DMS 273 (cell line): Measurements from ENCODE around the gene ACACA.

Experiments
- DNase-seq: peaks from one replicate; lab custom pipeline; 2025; ENCODE audit not compliant: unreplicated experiment; lab: John Stamatoyannopoulos, UW

ACACA gene

GRCh38 chr17:37109731-37110710, 296.6 kb downstream of the ACACA start:
- no peak for DNase-seq

GRCh38 chr17:37109106-37109505, 297.5 kb downstream of the ACACA start:
- DNase-seq, result no peak

- DNase-seq, result peak; percentile 39
These were observed 299.1 kb downstream of the ACACA start for GRCh38 chr17:37107406-37108083.

- no peak for DNase-seq
These were observed 300.6 kb downstream of the ACACA start for GRCh38 chr17:37106049-37106448.

GRCh38 chr17:37103231-37103630, 303.4 kb downstream of the ACACA start:
- no peak for DNase-seq

- no peak for DNase-seq
These were observed 305.3 kb downstream of the ACACA start for GRCh38 chr17:37101306-37101705.

- no peak for DNase-seq
These were observed 306.4 kb downstream of the ACACA start for GRCh38 chr17:37100231-37100630.

- no peak for DNase-seq
These were observed 307.5 kb downstream of the ACACA start for GRCh38 chr17:37098910-37099664.

GRCh38 chr17:37098152-37098551, 308.5 kb downstream of the ACACA start:
- DNase-seq, result no peak

- DNase-seq, result no peak
These were observed 309.5 kb downstream of the ACACA start for GRCh38 chr17:37097154-37097553.

- no peak for DNase-seq
These were observed 310.6 kb downstream of the ACACA start for GRCh38 chr17:37096071-37096470.

GRCh38 chr17:37094391-37094790, 312.2 kb downstream of the ACACA start:
- DNase-seq, result no peak

GRCh38 chr17:37092701-37093100, 313.9 kb downstream of the ACACA start:
- no peak for DNase-seq

- DNase-seq, result no peak
These were observed 314.6 kb downstream of the ACACA start for GRCh38 chr17:37092071-37092470.

GRCh38 chr17:37090941-37091340, 315.7 kb downstream of the ACACA start:
- no peak for DNase-seq

GRCh38 chr17:37089956-37090355, 316.7 kb downstream of the ACACA start:
- no peak for DNase-seq

- DNase-seq, result no peak
These were observed 317.7 kb downstream of the ACACA start for GRCh38 chr17:37088913-37089312.

- DNase-seq, result no peak
These were observed 318.2 kb downstream of the ACACA start for GRCh38 chr17:37088459-37088858.

GRCh38 chr17:37087683-37088082, 319.0 kb downstream of the ACACA start:
- no peak for DNase-seq

GRCh38 chr17:37086948-37087347, 319.7 kb downstream of the ACACA start:
- DNase-seq, result no peak

GRCh38 chr17:37086334-37086733, 320.3 kb downstream of the ACACA start:
- no peak for DNase-seq
